Activated T-helper 2 cell treated with anti-CD3 and anti-CD28 coated beads, Interferon-gamma antibody, Interleukin-2, Interleukin-4, amounts not matched to agents 10 μg/mL and 5 μg/mL and 100 μg/mL, durations not matched to agents 14 hours and 24 hours and 36 hours (primary cell): Measurements from ENCODE around the gene REV3L. TPM values are rescaled to one million over a fixed set of nuclear protein-coding genes. Genes with fewer than 3 reads are reported as not detected.
"Not testable (repeated sequence)": the region's sequence is repeated elsewhere in the genome, so short reads cannot be mapped to it uniquely, and the experiment has no call there.

Experiments
- DNase-seq: peaks from one replicate; pipeline ENCODE4 v3.0.0; 2021; ENCODE audit warnings: low spot score
- H3K27ac Mint-ChIP-seq: one replicate; pipeline ENCODE4 v1.8.0; 2021; ENCODE audit warnings: mixed read lengths
- H3K27me3 Mint-ChIP-seq: one replicate; pipeline ENCODE4 v1.8.0; 2021; ENCODE audit warnings: low read depth, mixed read lengths
- H3K36me3 Mint-ChIP-seq: one replicate; pipeline ENCODE4 v1.8.0; 2021; ENCODE audit warnings: low read depth, mixed read lengths
- H3K4me1 Mint-ChIP-seq: one replicate; pipeline ENCODE4 v1.8.0; 2021; ENCODE audit warnings: low read depth, mixed read lengths
- H3K4me3 Mint-ChIP-seq: one replicate; pipeline ENCODE4 v1.8.0; 2021; ENCODE audit warnings: low read depth, mild to moderate bottlenecking, moderate library complexity, mixed read lengths
- H3K9me3 Mint-ChIP-seq: one replicate; pipeline ENCODE4 v1.8.0; 2021; ENCODE audit warnings: mixed read lengths
- intact Hi-C: fragments of 100-400 bp; cut with micrococcal nuclease; formaldehyde crosslinking; loops from one replicate; pipeline ENCODE4 v1.15.1; 2023
- total RNA-seq: library from RNA; stranded (reverse); gene quantifications from 2 replicates; pipeline ENCODE4 v1.2.3, GENCODE V29; 2022

Gene REV3L
- total RNA-seq, 1 donor from 2014 or later = 19.4 TPM

- peaks cover 52% of the 10 kb centered on the region for H3K4me1 Mint-ChIP-seq
- H3K4me3 Mint-ChIP-seq, DNase-seq, intact Hi-C loops, H3K27ac Mint-ChIP-seq, H3K36me3 Mint-ChIP-seq, H3K9me3 Mint-ChIP-seq, H3K27me3 Mint-ChIP-seq: not testable (repeated sequence)
Measured at GRCh38 chr6:111476061-111476460, 7.0 kb downstream of the REV3L start.

DNA sequence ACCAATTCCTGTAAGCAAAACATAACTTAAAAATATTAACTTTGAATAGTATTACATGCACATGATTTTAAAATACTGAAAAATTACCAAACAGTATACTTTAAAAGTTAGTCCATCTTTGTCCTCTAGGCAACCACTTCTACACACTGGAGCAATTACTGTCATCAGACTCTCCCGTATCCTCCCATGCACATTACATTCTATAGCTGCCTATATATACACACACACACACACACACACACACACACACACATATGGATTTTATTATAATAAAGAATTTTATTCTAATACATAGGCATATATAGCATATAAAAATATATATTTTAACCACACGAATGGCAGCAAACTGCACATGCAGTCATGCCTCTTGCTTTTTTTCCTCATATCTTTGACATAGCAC, 8.2 kb downstream of the REV3L start:
- Mint-ChIP-seq H3K27me3 (no peaks in the 10 kb centered on the region), H3K4me1 (peaks cover 49% of the 10 kb centered on the region), H3K27ac (no peak overlapping the region), H3K4me3 (no peak overlapping the region), H3K9me3 (no peaks in the 10 kb centered on the region), H3K36me3 (peaks cover 6% of the 10 kb centered on the region)
- intact Hi-C loops = loop anchor here (1.0 kb wide), 1 partner anchor 8 kb away; no protein-coding TSS in a partner anchor
- DNase-seq = no peak

DNA sequence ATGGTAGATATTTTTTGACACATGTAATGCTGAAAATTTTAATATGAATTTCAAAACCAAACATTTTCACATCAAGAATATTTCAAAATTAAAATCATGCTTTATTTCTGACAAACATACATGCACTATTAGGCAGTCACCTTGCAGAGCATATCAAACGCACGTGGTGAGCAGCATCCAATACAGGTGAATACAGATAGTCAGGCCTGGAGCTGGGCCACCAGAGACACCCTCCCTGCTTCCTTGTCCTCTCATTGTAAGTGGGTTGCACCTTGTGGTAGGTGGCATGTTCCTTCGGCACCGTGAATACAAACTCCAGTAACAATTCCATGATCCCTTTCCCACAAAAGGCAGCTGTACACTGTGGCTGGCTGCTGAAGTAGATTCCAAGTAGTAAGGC, 8.9 kb downstream of the REV3L start:
- Mint-ChIP-seq H3K4me3 (no peak overlapping the region), H3K9me3 (no peaks in the 10 kb centered on the region), H3K36me3 (peaks cover 12% of the 10 kb centered on the region), H3K27me3 (no peaks in the 10 kb centered on the region), H3K27ac (no peak overlapping the region), H3K4me1 (peaks cover 51% of the 10 kb centered on the region)
- DNase-seq = no peak
- intact Hi-C loops = loop anchor here (1.0 kb wide), 1 partner anchor 8 kb away; no protein-coding TSS in a partner anchor

- Mint-ChIP-seq H3K27me3 (no peaks in the 10 kb centered on the region), H3K27ac (peak overlapping the region; percentile 54), H3K4me3 (no peak overlapping the region), H3K9me3 (no peaks in the 10 kb centered on the region), H3K4me1 (peaks cover 55% of the 10 kb centered on the region), H3K36me3 (peaks cover 17% of the 10 kb centered on the region)
- no peak for DNase-seq
- intact Hi-C loops = no loop called here
Measured at GRCh38 chr6:111472933-111473435, 10.0 kb downstream of the REV3L start.

GRCh38 chr6:111471958-111472357, 11.1 kb downstream of the REV3L start:
- Mint-ChIP-seq H3K4me3 (no peak overlapping the region), H3K4me1 (peaks cover 50% of the 10 kb centered on the region), H3K36me3 (peaks cover 17% of the 10 kb centered on the region), H3K27ac (no peak overlapping the region), H3K27me3 (no peaks in the 10 kb centered on the region), H3K9me3 (no peaks in the 10 kb centered on the region)
- intact Hi-C loops = no loop called here
- DNase-seq = no peak

DNA sequence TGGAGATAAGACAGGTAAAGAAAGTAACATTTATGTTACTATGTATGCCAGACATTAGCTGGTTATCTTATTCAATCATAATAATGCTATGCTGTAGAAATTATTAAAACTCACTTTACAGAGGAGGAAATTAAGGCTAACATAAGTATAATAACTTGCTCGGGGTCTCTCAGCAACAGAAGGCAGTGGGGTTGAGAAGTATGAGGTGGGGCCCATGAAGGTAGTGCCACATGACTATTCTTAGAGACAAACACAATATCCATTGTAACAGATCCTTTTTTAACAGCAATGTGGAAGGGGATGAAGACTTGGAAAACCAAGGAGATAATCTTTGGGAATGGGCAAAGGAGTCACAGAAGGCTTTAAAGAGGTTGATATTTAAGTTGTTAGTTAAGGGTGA, 11.5 kb downstream of the REV3L start:
- H3K36me3 Mint-ChIP-seq = peaks cover 17% of the 10 kb centered on the region

DNA sequence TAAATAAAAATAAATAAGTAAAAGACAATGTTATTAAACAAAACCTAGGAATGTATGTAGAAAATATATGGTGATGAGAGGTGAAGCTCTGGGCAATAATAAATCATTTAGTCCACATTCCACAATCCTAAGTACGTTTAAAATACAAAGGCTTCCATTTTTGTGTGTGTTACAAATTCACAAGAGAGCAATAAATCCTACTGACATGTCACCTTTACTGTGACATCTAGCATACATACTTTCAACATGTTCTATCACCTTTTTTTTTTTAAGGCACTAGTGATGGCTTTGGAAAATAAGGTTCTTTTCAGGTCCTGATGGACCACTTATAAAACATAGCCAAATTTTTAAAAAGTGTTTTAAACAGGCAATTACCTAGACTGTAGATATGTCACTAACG, 12.0 kb downstream of the REV3L start:
- H3K36me3 Mint-ChIP-seq = peaks cover 17% of the 10 kb centered on the region
- peaks cover 50% of the 10 kb centered on the region for H3K4me1 Mint-ChIP-seq
- intact Hi-C loops = no loop called here
- H3K4me3 Mint-ChIP-seq = no peak overlapping the region
- H3K27me3 Mint-ChIP-seq = no peaks in the 10 kb centered on the region
- H3K27ac Mint-ChIP-seq = no peak overlapping the region
- no peaks in the 10 kb centered on the region for H3K9me3 Mint-ChIP-seq
- DNase-seq = no peak

More for the DNA sequence above, 11.5 kb downstream of the REV3L start:
- H3K9me3 Mint-ChIP-seq = no peaks in the 10 kb centered on the region
- intact Hi-C loops = no loop called here
- H3K4me3 Mint-ChIP-seq = no peak overlapping the region
- DNase-seq = no peak
- peaks cover 50% of the 10 kb centered on the region for H3K4me1 Mint-ChIP-seq
- H3K27ac Mint-ChIP-seq = peak overlapping the region; percentile 34
- H3K27me3 Mint-ChIP-seq = no peaks in the 10 kb centered on the region

DNA sequence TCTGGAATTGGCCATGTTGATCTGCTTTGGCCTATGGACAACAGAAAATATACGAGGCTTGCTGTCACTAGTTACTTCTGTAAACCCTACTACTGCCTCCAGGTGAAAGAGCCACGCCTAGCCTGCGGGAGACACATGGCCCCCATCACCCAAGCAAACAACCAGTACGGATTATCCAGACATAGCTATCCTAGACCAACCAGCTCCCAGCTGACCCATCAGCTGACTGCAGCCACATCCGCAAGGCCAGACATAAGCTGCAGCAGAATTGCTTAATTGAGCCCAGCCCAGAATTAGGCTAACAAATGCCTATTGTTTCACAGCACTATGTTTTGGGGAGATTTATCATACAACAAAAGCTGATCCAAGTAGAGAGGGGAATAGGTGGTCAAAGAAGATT, 13.5 kb downstream of the REV3L start:
- H3K4me1 Mint-ChIP-seq = peaks cover 41% of the 10 kb centered on the region
- no peaks in the 10 kb centered on the region for H3K9me3 Mint-ChIP-seq
- peaks cover 16% of the 10 kb centered on the region for H3K36me3 Mint-ChIP-seq
- no peak overlapping the region for H3K27ac Mint-ChIP-seq
- no peak for DNase-seq
- no peak overlapping the region for H3K4me3 Mint-ChIP-seq
- no peaks in the 10 kb centered on the region for H3K27me3 Mint-ChIP-seq
- intact Hi-C loops = no loop called here

- Mint-ChIP-seq H3K4me1 (peaks cover 37% of the 10 kb centered on the region), H3K36me3 (peaks cover 15% of the 10 kb centered on the region), H3K27ac (no peak overlapping the region), H3K9me3 (no peaks in the 10 kb centered on the region), H3K27me3 (no peaks in the 10 kb centered on the region), H3K4me3 (no peak overlapping the region)
- intact Hi-C loops = no loop called here
- no peak for DNase-seq
Measured at GRCh38 chr6:111468329-111469012, 14.5 kb downstream of the REV3L start.

- Mint-ChIP-seq H3K4me1 (peaks cover 32% of the 10 kb centered on the region), H3K27ac (no peak overlapping the region), H3K9me3 (peaks cover 11% of the 10 kb centered on the region), H3K4me3 (no peak overlapping the region), H3K27me3 (no peaks in the 10 kb centered on the region), H3K36me3 (peaks cover 23% of the 10 kb centered on the region)
- intact Hi-C loops = no loop called here
- DNase-seq = no peak
Measured at GRCh38 chr6:111464184-111464583, 18.8 kb downstream of the REV3L start.

DNA sequence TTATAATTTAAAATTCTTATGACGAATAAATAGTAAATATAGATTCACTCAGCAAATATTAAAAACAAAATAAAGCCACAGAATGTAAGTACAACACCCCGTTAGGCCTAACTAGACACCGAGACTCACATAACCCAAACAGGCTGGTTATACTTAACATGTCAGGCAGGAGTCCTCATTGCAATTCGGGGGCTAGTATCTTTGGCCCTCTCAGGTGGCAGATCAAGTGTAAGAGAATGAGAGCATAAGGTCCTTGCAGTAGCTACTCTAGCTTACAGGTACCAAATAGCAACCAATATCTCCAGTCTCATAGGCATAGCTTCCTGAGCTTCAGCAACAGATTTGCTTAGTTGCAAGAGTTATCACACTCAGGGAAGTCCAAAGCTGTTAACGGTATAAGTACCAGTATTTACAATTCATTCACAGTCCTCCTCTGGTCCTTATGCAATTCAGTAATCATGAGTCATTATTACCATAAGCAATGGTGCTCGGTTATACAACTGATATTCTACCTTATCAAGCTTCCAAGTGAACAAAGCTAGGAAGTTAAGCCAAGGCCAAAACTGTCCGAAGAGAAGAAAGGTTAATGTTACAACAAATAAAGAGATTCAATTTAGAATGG, 20.1 kb downstream of the REV3L start:
- no peak overlapping the region for H3K4me3 Mint-ChIP-seq
- no peaks in the 10 kb centered on the region for H3K27me3 Mint-ChIP-seq
- intact Hi-C loops = no loop called here

GRCh38 chr6:111461860-111462259, 21.2 kb downstream of the REV3L start:
- intact Hi-C loops = no loop called here
- no peak for DNase-seq
- H3K36me3 Mint-ChIP-seq = peaks cover 36% of the 10 kb centered on the region
- peak overlapping the region; percentile 5 for H3K4me3 Mint-ChIP-seq
- H3K4me1 Mint-ChIP-seq = peaks cover 17% of the 10 kb centered on the region
- H3K9me3 Mint-ChIP-seq = peaks cover 29% of the 10 kb centered on the region
- no peaks in the 10 kb centered on the region for H3K27me3 Mint-ChIP-seq
- no peak overlapping the region for H3K27ac Mint-ChIP-seq

More for the DNA sequence above, 20.1 kb downstream of the REV3L start:
- Mint-ChIP-seq H3K27ac (no peak overlapping the region), H3K36me3 (peaks cover 31% of the 10 kb centered on the region), H3K9me3 (peaks cover 24% of the 10 kb centered on the region), H3K4me1 (peaks cover 21% of the 10 kb centered on the region)
- no peak for DNase-seq

DNA sequence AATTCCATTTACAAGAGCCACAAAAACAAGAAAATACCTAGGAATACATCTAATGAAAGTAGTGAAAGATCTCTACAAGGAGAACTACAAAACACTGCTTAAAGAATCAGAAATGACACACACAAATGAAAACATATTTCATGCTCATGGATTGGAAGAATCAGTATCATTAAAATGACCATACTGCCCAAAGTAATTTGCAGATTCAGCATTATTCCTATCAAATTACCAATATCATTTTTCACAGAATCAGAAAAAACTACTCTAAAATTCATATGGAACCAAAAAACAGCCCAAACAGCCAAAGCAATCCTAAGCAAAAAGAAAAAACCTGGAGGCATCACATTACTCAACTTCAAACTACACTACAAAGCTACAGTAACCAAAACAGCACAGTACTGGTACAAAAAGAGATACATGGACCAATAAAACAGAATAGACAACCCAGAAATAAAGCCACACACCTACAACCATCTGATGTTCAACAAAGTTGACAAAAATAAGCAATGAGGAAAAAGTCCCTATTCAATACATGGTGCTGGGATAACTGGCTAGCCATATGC, 24.3 kb downstream of the REV3L start:
- Mint-ChIP-seq H3K36me3 (peaks cover 50% of the 10 kb centered on the region), H3K27ac (no peak overlapping the region)
- intact Hi-C loops = no loop called here

More for the DNA sequence above, 24.3 kb downstream of the REV3L start:
- DNase-seq = no peak
- Mint-ChIP-seq H3K9me3 (peaks cover 29% of the 10 kb centered on the region), H3K4me1 (peaks cover 20% of the 10 kb centered on the region), H3K4me3 (no peak overlapping the region), H3K27me3 (no peaks in the 10 kb centered on the region)
